Endothelial cell (in vitro differentiated cells): ENCODE results near the gene SPDYE1. TPM values are rescaled to one million over a fixed set of nuclear protein-coding genes. Genes with fewer than 3 reads are reported as not detected.
"Not testable (repeated sequence)": the region's sequence is repeated elsewhere in the genome, so short reads cannot be mapped to it uniquely, and the experiment has no call there.

Source experiments
- DNase-seq: peaks from one replicate; pipeline ENCODE4 v3.0.0; 2021; ENCODE audit warnings: low spot score
- H3K27ac Mint-ChIP-seq: one replicate; pipeline ENCODE4 v1.8.0; 2021; ENCODE audit warnings: mixed read lengths, inconsistent platforms; ENCODE audit not compliant: unreplicated experiment
- H3K27me3 Mint-ChIP-seq: one replicate; pipeline ENCODE4 v1.8.0; 2021; ENCODE audit warnings: mild to moderate bottlenecking, moderate library complexity, mixed read lengths, inconsistent platforms; ENCODE audit not compliant: unreplicated experiment
- H3K36me3 Mint-ChIP-seq: one replicate; pipeline ENCODE4 v1.8.0; 2021; ENCODE audit warnings: mild to moderate bottlenecking, low read depth, mixed read lengths, inconsistent platforms; ENCODE audit not compliant: unreplicated experiment
- H3K4me1 Mint-ChIP-seq: one replicate; pipeline ENCODE4 v1.8.0; 2021; ENCODE audit warnings: mild to moderate bottlenecking, mixed read lengths, inconsistent platforms; ENCODE audit not compliant: unreplicated experiment
- H3K4me3 Mint-ChIP-seq: one replicate; pipeline ENCODE4 v1.8.0; 2021; ENCODE audit warnings: mild to moderate bottlenecking, mixed read lengths, inconsistent platforms; ENCODE audit not compliant: unreplicated experiment
- H3K9me3 Mint-ChIP-seq: one replicate; pipeline ENCODE4 v1.8.0; 2021; ENCODE audit warnings: mixed read lengths, inconsistent platforms; ENCODE audit not compliant: unreplicated experiment
- total RNA-seq: library from RNA; stranded (reverse); fragmentation: NEBNext Ultra II Directional; extraction: Animal tissue kit (Norgen Biotek cat#: 25700); gene quantifications from one replicate; pipeline ENCODE4 v1.2.1, GENCODE V29; 2021; ENCODE audit not compliant: unreplicated experiment
- TF ChIP-seq, protein P1 (sequence below): fragments of 200-600 bp; sonication (generic); IDR thresholded peaks from one replicate; pipeline ENCODE4 v1.5.0; 2021; ENCODE audit warnings: antibody characterized with exemption; ENCODE audit not compliant: unreplicated experiment

The SPDYE1 gene
- total RNA-seq, 1 donor from 2014 or later: not detected

DNA sequence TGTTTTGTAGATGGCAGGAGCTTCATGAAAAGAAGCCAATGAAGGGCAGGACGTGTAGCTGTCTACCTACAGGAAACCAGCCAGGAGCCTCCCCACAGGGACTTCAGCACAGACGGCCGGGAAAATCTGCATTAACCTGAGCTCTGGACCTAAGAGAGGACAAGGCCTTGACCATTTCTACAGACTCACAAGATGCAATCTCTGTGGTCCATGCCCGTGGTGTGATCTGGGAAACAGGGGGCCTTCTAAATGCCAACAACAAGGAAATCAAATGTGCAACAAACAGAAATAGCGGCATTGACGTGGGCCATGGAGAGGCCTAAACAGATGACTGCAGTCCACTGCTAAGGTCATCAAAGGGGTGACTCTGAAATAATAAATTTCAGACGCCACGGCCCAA, 14.4 kb downstream of the SPDYE1 start:
- H3K9me3 Mint-ChIP-seq, H3K27me3 Mint-ChIP-seq, H3K27ac Mint-ChIP-seq, H3K4me3 Mint-ChIP-seq, DNase-seq, H3K36me3 Mint-ChIP-seq, H3K4me1 Mint-ChIP-seq: not testable (repeated sequence)

DNA sequence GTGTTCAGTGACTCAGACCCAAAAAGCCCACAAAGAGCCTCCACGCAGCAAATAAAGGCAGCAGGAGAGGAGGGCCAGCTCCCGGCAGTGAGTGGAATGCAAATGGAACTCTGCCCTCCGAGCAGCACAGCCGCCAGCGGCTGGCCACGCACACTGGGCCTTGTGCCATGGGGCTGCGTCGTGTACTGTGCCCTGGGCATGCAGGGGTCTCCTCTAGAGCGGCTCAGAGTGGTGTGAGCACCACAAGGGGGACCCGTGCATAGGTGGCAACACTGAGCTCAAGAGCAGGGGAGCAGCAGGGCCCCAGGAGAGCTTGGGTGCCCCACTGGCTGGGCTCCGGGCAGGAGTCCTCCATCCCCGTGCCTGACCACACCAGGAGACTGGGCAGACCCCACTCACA, 17.4 kb downstream of the SPDYE1 start:
- not testable (repeated sequence) for H3K27ac Mint-ChIP-seq, H3K4me3 Mint-ChIP-seq, H3K36me3 Mint-ChIP-seq, H3K9me3 Mint-ChIP-seq, DNase-seq, H3K4me1 Mint-ChIP-seq, H3K27me3 Mint-ChIP-seq

DNA sequence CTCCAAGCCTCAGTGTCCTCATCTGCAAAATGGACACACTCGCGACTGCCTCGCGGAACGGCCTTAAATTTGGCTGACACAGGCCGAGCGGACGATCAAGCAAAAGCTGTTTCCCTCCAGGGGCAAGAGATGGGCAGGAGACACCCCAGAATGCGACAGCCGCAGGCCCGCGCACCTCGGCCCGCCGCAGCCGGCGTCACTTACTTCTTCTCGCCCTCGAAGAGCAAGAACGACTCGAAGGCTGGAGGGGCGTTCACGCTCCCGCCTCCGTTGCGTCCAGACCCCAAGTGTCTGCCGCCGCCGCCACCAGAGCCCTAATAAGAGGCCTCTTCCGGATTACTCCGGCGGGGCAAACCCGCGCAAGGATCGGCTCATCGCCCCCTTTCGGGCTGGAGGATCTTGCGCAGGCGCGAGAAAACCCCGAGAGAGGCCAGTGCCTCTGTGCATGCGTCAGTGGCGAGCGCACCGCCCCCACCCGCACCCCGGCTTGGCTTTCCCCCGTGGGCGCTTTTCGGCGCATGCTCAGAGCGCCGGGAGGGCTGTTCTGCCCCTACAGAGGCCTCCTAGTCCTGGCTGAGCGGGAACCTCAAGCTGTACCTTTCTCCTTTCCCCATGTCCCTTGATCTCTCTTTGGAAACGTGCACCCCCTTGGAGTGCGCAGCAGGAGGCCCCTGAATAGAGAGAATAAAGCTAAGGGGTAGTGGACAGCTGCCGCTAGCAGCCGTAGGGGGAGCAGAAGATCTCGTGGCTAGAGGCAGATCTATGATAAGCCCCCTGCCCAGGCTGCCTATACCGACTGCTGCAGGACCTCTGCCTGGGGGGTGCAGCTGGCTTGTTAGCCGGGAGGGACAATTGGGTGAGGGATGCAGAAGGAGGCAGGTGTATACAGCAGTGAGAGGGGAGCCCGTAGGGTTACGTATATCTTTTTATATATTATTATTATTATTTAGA, 21.4 kb downstream of the SPDYE1 start:
- H3K9me3 Mint-ChIP-seq, H3K4me1 Mint-ChIP-seq, H3K27me3 Mint-ChIP-seq, H3K36me3 Mint-ChIP-seq: not testable (repeated sequence)
- peak; percentile 96 for DNase-seq
- TF ChIP-seq, protein P1, sequence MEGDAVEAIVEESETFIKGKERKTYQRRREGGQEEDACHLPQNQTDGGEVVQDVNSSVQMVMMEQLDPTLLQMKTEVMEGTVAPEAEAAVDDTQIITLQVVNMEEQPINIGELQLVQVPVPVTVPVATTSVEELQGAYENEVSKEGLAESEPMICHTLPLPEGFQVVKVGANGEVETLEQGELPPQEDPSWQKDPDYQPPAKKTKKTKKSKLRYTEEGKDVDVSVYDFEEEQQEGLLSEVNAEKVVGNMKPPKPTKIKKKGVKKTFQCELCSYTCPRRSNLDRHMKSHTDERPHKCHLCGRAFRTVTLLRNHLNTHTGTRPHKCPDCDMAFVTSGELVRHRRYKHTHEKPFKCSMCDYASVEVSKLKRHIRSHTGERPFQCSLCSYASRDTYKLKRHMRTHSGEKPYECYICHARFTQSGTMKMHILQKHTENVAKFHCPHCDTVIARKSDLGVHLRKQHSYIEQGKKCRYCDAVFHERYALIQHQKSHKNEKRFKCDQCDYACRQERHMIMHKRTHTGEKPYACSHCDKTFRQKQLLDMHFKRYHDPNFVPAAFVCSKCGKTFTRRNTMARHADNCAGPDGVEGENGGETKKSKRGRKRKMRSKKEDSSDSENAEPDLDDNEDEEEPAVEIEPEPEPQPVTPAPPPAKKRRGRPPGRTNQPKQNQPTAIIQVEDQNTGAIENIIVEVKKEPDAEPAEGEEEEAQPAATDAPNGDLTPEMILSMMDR: peak; percentile 18
- Mint-ChIP-seq H3K27ac (peak overlapping the region; percentile 83), H3K4me3 (peak overlapping the region; percentile 91)

DNA sequence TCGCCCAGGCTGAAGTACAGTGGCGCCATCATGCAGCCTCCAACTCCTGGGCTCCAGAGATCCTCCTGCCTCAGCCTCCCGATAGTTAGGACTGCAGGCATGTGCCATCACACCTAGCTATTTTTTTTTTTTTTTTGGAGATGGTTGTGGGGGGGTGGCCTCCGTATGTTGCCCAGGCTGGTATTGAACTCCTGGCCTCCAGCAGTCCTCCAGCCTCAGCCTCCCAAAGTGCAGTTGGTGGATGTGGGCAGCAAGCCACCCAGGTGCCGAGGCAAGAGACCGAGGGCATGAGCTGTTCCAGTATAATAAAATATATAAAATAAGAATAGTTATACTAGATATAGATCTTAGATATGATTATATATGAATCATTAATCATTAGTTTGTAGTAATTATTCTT, 22.1 kb downstream of the SPDYE1 start:
- not testable (repeated sequence) for H3K27me3 Mint-ChIP-seq, H3K4me3 Mint-ChIP-seq, H3K36me3 Mint-ChIP-seq, DNase-seq, H3K9me3 Mint-ChIP-seq, H3K27ac Mint-ChIP-seq, H3K4me1 Mint-ChIP-seq

DNA sequence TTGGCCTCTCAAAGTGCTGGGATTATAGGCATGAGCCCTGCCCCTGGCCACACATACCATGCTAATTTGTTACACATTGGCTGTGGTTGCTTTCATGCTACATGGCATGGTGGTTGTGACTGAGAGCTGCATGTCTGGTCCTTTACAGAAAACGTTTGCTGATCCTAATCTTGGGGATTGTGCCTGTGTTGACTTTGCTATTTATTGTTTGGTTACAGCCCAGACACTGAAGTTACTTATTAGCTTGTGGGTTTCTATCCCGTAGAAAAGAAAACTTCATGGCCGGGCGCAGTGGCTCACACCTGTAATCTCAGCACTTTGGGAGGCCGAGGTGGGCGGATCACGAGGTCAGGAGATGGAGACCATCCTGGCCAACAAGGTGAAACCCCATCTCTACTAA, 24.4 kb downstream of the SPDYE1 start:
- H3K27me3 Mint-ChIP-seq, H3K36me3 Mint-ChIP-seq, H3K4me3 Mint-ChIP-seq, DNase-seq, H3K27ac Mint-ChIP-seq, H3K4me1 Mint-ChIP-seq, H3K9me3 Mint-ChIP-seq: not testable (repeated sequence)

DNA sequence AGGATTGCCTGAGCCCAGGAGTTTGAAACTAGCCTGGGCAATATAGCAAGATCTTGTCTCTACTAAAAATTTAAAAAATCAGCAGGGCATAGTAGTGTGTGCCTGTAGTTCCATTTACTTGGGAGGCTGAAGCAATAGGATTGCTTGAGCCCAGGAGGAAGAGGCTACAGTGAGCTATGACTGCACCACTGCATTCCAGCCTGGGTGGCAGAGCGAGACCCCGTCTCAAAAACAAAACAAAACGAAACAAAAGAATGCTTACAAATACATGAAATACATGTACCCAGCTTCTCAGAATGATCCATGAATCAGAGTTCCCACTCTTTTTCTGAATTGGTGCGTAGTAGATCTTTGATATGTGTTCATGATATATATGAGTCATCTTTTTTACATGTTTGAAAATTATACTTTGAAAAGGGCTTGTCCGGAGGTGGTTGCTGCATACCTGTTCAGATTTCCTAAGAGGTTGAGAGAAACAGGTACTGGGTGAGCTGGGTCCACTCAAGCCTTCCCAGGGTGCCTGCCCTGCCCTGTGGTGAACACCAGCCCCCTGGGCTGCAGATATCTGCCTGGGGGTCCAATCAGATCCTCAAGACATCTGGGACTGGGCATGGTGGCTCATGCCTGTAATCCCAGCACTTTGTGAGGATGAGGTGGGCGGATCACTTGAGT, 25.2 kb downstream of the SPDYE1 start:
- H3K4me1 Mint-ChIP-seq: not testable (repeated sequence)

DNA sequence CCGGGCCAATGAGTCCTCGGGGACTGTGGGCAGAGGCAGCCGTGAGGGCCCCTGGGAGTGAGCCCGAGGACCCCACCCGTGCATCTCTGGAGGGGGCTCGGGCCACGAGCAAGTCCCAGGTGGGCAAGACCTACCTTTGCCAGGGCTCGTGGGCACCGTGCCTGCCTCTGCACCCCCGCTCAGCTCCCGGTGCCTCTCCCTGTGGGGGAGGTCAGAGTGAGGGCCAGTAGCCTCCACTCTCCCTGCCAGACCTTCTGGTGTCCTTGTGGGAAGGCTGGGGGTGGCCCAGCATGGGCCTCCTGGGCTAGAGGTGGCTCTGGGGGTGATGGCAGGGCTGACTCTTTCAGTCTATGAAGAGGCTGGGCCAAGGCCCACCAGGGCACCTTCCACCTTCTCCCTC, 31.7 kb downstream of the SPDYE1 start:
- not testable (repeated sequence) for DNase-seq, H3K27ac Mint-ChIP-seq

More for the DNA sequence above, 25.2 kb downstream of the SPDYE1 start:
- H3K27ac Mint-ChIP-seq, H3K9me3 Mint-ChIP-seq, H3K4me3 Mint-ChIP-seq, H3K27me3 Mint-ChIP-seq, DNase-seq, H3K36me3 Mint-ChIP-seq: not testable (repeated sequence)

DNA sequence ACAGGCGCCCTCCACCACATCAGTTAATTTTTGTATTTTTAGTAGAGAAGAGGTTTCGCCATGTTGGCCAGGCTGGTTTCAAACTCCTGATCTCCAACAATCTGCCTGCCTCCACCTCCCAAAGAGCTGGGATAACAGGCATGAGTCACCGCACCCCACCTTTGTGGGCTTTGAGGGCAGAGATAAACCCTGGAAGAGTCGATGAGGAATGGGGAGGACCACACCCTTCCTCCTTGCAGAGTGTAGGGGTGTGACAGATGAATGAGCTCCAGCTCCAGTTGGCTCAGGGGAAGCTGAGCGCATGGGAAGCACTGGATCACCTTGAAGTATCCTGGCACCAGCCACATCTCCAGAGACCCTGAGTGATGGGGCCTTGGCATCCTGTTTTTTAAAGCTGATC, 32.3 kb downstream of the SPDYE1 start:
- H3K27ac Mint-ChIP-seq, H3K27me3 Mint-ChIP-seq, DNase-seq, H3K36me3 Mint-ChIP-seq, H3K4me1 Mint-ChIP-seq, H3K4me3 Mint-ChIP-seq, H3K9me3 Mint-ChIP-seq: not testable (repeated sequence)

More for the DNA sequence above, 31.7 kb downstream of the SPDYE1 start:
- H3K9me3 Mint-ChIP-seq, H3K27me3 Mint-ChIP-seq, H3K4me3 Mint-ChIP-seq, H3K36me3 Mint-ChIP-seq, H3K4me1 Mint-ChIP-seq: not testable (repeated sequence)

DNA sequence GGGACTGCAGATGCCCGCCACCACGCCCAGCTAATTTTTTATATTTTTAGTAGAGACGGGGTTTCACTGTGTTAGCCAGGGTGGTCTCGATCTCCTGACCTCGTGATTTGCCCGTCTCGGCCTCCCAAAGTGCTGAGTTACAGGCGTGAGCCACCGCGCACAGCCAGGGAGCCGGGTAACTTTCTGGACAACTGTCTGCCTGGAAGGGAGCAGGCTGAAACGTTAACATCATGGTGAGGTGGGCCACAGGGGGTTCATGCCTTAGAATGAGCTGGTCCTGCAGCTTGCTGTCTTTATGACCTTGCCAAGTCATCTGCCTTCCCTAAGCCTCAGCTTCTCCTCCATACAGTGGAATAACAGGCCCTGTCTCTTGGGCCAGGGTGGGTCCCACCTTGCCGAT, 33.6 kb downstream of the SPDYE1 start:
- not testable (repeated sequence) for H3K36me3 Mint-ChIP-seq, H3K27ac Mint-ChIP-seq, H3K27me3 Mint-ChIP-seq, H3K4me3 Mint-ChIP-seq, H3K4me1 Mint-ChIP-seq, DNase-seq, H3K9me3 Mint-ChIP-seq

DNA sequence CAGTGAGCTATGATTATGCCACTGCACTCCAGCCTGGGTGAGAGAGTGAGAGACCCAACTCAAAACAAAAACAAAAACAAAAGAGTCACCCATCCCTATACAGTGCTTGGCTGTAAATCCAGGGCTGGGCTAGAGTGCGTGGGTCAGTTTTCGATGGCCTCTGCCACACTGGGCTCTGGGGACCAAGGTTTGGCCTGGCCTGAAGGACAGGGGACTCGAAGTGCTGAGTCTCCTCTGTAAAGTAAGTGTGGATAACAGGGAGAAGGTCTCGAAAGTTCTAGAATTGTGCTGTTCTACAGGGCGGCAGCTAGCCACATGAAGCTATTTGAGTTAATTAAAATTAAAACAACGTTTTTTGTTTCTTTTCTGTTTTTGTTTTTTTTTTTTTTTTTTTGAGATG, 34.3 kb downstream of the SPDYE1 start:
- not testable (repeated sequence) for H3K9me3 Mint-ChIP-seq, H3K4me3 Mint-ChIP-seq, H3K4me1 Mint-ChIP-seq, DNase-seq, H3K27me3 Mint-ChIP-seq, H3K27ac Mint-ChIP-seq, H3K36me3 Mint-ChIP-seq
